NCI-H526 treated with DMSO at 0.1 percent for 48 hours (cell line): ENCODE measurements around the gene SOCS7.

Experiments used
- DNase-seq: peaks from one replicate; lab custom pipeline; 2025; lab: John Stamatoyannopoulos, UW

SOCS7 gene

GRCh38 chr17:38351412-38352222 is at the start of gene SOCS7:
Gene SOCS7 (plus strand): TSS chr17:38351844. CDS start chr17:38352053, 209 bp downstream.
- DNase-seq, result peak; percentile 85

- DNase-seq, result no peak
Observed at GRCh38 chr17:38315497-38315896, 36.1 kb upstream of the SOCS7 start.

- DNase-seq, result no peak
Observed at GRCh38 chr17:38317081-38317480, 34.6 kb upstream of the SOCS7 start.

- no peak for DNase-seq
Observed at GRCh38 chr17:38320482-38320881, 31.2 kb upstream of the SOCS7 start.

- no peak for DNase-seq
Observed at GRCh38 chr17:38322156-38322779, 29.4 kb upstream of the SOCS7 start.

- DNase-seq, result no peak
Observed at GRCh38 chr17:38322897-38323296, 28.7 kb upstream of the SOCS7 start.

- DNase-seq, result no peak
Observed at GRCh38 chr17:38324141-38324697, 27.4 kb upstream of the SOCS7 start.

- no peak for DNase-seq
Observed at GRCh38 chr17:38324772-38325171, 26.9 kb upstream of the SOCS7 start.

- DNase-seq, result no peak
Observed at GRCh38 chr17:38325221-38325851, 26.3 kb upstream of the SOCS7 start.

GRCh38 chr17:38326996-38327792 is 24.4 kb upstream of the SOCS7 start:
- no peak for DNase-seq

GRCh38 chr17:38327936-38328335 is 23.7 kb upstream of the SOCS7 start:
- DNase-seq, result no peak

- DNase-seq, result no peak
Observed at GRCh38 chr17:38328620-38329019, 23.0 kb upstream of the SOCS7 start.

- no peak for DNase-seq
Observed at GRCh38 chr17:38329284-38329683, 22.4 kb upstream of the SOCS7 start.

GRCh38 chr17:38329808-38330730 is 21.6 kb upstream of the SOCS7 start:
- DNase-seq, result no peak

- DNase-seq, result no peak
Observed at GRCh38 chr17:38330941-38331411, 20.7 kb upstream of the SOCS7 start.

GRCh38 chr17:38332735-38333134 is 18.9 kb upstream of the SOCS7 start:
- DNase-seq, result no peak

GRCh38 chr17:38333635-38334295 is 17.9 kb upstream of the SOCS7 start:
- no peak for DNase-seq

GRCh38 chr17:38334480-38335364 is 16.9 kb upstream of the SOCS7 start:
- DNase-seq, result no peak

GRCh38 chr17:38336838-38337237 is 14.8 kb upstream of the SOCS7 start:
- DNase-seq, result no peak
